Measurements from ENCODE around the gene MS4A6A.
A peak's percentile ranks its signal among the peaks of the same experiment; 100 is the strongest.
"Not testable (repeated sequence)": the region's sequence is repeated elsewhere in the genome, so short reads cannot be mapped to it uniquely, and the experiment has no call there.

MS4A6A gene

GRCh38 chr11:60183591-60184205, 815 bp upstream of the MS4A6A start:
- DNase-seq: no peak

- DNase-seq: no peak
Measured at GRCh38 chr11:60175860-60176275, 7.0 kb downstream of the MS4A6A start.

- DNase-seq: no peak
Measured at GRCh38 chr11:60172011-60172410, 10.9 kb downstream of the MS4A6A start.

- no peak for DNase-seq
Measured at GRCh38 chr11:60170566-60170965, 12.3 kb downstream of the MS4A6A start.

- DNase-seq: no peak
Measured at GRCh38 chr11:60169264-60169915, 13.5 kb downstream of the MS4A6A start.

- DNase-seq: no peak
Measured at GRCh38 chr11:60168306-60168705, 14.6 kb downstream of the MS4A6A start.

- no peak for DNase-seq
Measured at GRCh38 chr11:60165951-60166350, 16.9 kb downstream of the MS4A6A start.

- no peak for DNase-seq
Measured at GRCh38 chr11:60165538-60165937, 17.3 kb downstream of the MS4A6A start.

GRCh38 chr11:60164550-60165075, 18.3 kb downstream of the MS4A6A start:
- DNase-seq: no peak

- DNase-seq: no peak
Measured at GRCh38 chr11:60161766-60162165, 21.1 kb downstream of the MS4A6A start.

- no peak for DNase-seq
Measured at GRCh38 chr11:60161107-60161506, 21.8 kb downstream of the MS4A6A start.

- no peak for DNase-seq
Measured at GRCh38 chr11:60159868-60160267, 23.0 kb downstream of the MS4A6A start.

- DNase-seq: no peak
Measured at GRCh38 chr11:60159284-60159683, 23.6 kb downstream of the MS4A6A start.

- no peak for DNase-seq
Measured at GRCh38 chr11:60158636-60159035, 24.2 kb downstream of the MS4A6A start.

GRCh38 chr11:60155931-60156330, 27.0 kb downstream of the MS4A6A start:
- no peak for DNase-seq

GRCh38 chr11:60152727-60153126, 30.2 kb downstream of the MS4A6A start:
- DNase-seq: not testable (repeated sequence)

GRCh38 chr11:60150279-60150678, 32.6 kb downstream of the MS4A6A start:
- DNase-seq: no peak

GRCh38 chr11:60145677-60146076, 37.2 kb downstream of the MS4A6A start:
- no peak for DNase-seq

GRCh38 chr11:60143768-60144167, 39.1 kb downstream of the MS4A6A start:
- DNase-seq: no peak

GRCh38 chr11:60133917-60134316, 49.0 kb downstream of the MS4A6A start:
- DNase-seq: no peak

- DNase-seq: no peak
Measured at GRCh38 chr11:60131912-60132311, 51.0 kb downstream of the MS4A6A start.

GRCh38 chr11:60130496-60130895, 52.4 kb downstream of the MS4A6A start:
- peak; percentile 22 for DNase-seq

GRCh38 chr11:60129853-60130252, 53.0 kb downstream of the MS4A6A start:
- no peak for DNase-seq

GRCh38 chr11:60128866-60129265, 54.0 kb downstream of the MS4A6A start:
- DNase-seq: not testable (repeated sequence)

- no peak for DNase-seq
Measured at GRCh38 chr11:60128376-60128775, 54.5 kb downstream of the MS4A6A start.
